HG03575 (cell line): Measurements from ENCODE around the gene PMS1.
"Not testable (repeated sequence)": the region's sequence is repeated elsewhere in the genome, so short reads cannot be mapped to it uniquely, and the experiment has no call there.

Experiments used
- ATAC-seq: cut with Tn5 transposase; IDR thresholded peaks from one replicate; pipeline ENCODE4 v1.9.1; 2021; ENCODE audit not compliant: unreplicated experiment, insufficient number of reproducible peaks, low FRiP score; ENCODE audit errors: extremely low read depth

The PMS1 gene

GRCh38 chr2:189854187-189854586, 69.9 kb downstream of the PMS1 start:
- ATAC-seq, result no peak

- no peak for ATAC-seq
These were observed 70.7 kb downstream of the PMS1 start for GRCh38 chr2:189854940-189855339.

- ATAC-seq, result no peak
These were observed 74.0 kb downstream of the PMS1 start for GRCh38 chr2:189858291-189858690.

GRCh38 chr2:189860161-189860560, 75.9 kb downstream of the PMS1 start:
- ATAC-seq, result no peak

- ATAC-seq, result no peak
These were observed 78.5 kb downstream of the PMS1 start for GRCh38 chr2:189862751-189863150.

- no peak for ATAC-seq
These were observed 81.6 kb downstream of the PMS1 start for GRCh38 chr2:189865826-189866225.

- no peak for ATAC-seq
These were observed 82.0 kb downstream of the PMS1 start for GRCh38 chr2:189866296-189866695.

- no peak for ATAC-seq
These were observed 84.6 kb downstream of the PMS1 start for GRCh38 chr2:189868896-189869295.

GRCh38 chr2:189870381-189871085, 86.3 kb downstream of the PMS1 start:
- ATAC-seq, result no peak

- ATAC-seq, result no peak
These were observed 89.4 kb downstream of the PMS1 start for GRCh38 chr2:189873696-189874095.

- no peak for ATAC-seq
These were observed 90.5 kb downstream of the PMS1 start for GRCh38 chr2:189874586-189875320.

GRCh38 chr2:189876271-189876670, 92.0 kb downstream of the PMS1 start:
- ATAC-seq, result no peak

GRCh38 chr2:189879716-189880081, 95.4 kb downstream of the PMS1 start:
- no peak for ATAC-seq

GRCh38 chr2:189880429-189880828, 96.2 kb downstream of the PMS1 start:
- ATAC-seq, result no peak

GRCh38 chr2:189880832-189881492, 96.7 kb downstream of the PMS1 start:
- no peak for ATAC-seq

- ATAC-seq, result no peak
These were observed 101.1 kb downstream of the PMS1 start for GRCh38 chr2:189885368-189885767.

GRCh38 chr2:189892546-189893294, 108.5 kb downstream of the PMS1 start:
- not testable (repeated sequence) for ATAC-seq

- ATAC-seq, result no peak
These were observed 112.6 kb downstream of the PMS1 start for GRCh38 chr2:189896809-189897208.

- ATAC-seq, result no peak
These were observed 114.9 kb downstream of the PMS1 start for GRCh38 chr2:189899101-189899500.
